ENCODE data around the gene CCNY.
"Not testable (repeated sequence)": the region's sequence is repeated elsewhere in the genome, so short reads cannot be mapped to it uniquely, and the experiment has no call there.

The CCNY gene

DNA sequence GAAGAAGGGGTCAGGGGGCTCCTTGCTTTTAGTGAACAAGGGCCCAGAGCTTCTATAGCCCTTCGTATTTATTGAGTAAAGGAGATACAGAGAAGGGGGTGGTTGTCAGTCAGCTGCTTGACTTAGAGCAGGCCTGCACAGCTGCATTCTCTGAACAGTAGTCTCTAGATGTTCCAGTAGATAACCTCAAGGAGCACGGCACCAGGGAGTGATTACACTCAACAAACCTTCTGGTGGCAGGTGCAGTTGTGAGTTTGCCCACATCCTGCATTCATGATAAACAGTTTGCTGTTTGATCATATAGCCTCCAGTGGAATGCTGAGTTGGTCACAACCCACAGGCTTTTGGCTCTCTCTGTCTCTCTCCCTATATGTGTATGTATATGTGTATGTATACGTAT lies 198.8 kb downstream of the CCNY start:
- FAIRE-seq: no peak

DNA sequence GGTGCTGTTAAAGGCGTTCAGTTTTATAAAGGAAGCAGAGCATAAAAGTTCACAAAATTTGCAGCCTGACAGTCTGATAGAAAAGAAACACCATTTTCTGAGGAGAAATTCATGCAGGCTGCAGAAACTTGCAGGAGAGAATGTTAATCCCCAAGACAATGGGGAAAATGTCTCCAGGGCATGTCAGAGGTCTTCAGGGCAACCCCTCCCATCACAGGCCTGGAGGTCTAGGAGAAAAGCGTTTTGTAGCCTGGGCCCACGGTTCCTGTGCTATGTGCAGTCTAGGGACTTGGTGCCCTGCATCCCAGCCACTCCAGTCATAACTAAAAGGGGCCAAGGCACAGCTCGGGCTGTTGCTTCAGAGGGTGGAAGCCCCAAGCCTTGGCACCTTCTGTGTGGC lies 200.5 kb downstream of the CCNY start:
- FAIRE-seq: no peak

DNA sequence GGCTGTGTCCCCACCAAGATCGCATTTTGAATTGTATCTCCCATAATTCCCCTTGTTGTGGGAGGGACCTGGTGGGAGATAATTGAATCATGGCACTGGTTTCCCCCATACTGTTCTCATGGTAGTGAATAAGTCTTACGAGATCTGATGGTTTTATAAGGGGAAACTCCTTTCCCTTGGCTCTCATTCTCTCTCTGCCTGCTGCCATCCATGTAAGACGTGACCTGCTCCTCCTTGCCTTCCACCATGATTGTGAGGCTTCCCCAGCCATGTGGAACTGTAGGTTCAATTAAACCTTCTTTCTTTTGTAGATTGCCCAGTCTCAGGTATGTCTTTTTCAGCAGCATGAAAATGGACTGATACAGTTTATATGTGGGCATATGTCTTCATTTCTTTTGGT lies 201.6 kb downstream of the CCNY start:
- FAIRE-seq: not testable (repeated sequence)

DNA sequence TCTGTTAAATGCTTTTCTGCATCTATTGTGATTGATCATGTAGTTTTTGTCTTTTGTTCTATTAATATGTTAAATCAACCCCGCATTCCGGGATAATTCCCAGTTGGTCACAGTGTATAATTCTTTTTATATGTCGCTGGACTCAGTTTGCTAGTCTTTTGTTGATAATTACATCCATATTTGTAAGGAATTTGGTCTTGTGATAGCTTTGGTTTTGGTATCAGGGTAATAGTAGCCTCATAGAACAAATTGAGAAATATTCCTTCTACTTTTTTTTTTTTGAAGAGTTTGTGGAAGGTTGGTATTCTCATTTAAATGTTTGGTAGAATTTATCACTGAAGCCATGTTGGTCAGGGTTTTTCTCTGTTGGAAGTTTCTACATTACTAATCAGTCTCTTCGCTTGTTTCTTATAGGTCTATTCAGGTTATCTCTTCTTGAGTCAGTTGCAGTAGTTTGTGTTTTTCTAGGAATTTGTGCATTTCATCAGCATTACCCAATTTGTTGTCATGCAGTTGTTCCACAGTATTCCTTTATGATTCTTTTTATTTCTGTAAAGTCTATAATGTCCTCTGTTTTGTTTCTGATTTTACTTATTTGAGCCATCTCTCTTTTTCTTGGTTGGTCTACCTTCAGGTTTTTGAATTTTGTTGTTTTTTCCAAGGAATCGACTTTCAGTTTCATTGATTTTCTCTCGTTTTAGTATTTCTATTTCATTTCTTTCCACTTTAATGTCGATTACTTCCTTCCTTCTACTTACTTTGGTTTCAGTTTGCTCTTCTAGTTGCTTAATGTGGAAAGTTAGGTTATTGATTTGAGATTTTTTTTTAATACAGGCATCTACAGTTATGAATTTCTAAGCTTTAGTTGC lies 204.2 kb downstream of the CCNY start:
- no peak for FAIRE-seq

DNA sequence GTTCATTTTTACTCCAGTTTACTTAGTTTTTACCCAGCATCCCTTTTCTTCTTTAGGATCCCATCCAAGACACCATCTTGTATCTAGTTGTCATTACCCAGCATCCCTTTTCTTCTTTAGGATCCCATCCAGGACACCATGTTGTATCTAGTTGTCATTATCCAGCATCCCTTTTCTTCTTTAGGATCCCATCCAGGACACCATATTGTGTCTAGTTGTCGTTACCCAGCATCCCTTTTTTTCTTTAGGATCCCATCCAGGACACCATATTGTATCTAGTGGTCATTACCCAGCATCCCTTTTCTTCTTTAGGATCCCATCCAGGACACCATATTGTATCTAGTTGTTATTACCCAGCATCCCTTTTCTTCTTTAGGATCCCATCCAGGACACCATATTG lies 205.4 kb downstream of the CCNY start:
- no peak for FAIRE-seq

DNA sequence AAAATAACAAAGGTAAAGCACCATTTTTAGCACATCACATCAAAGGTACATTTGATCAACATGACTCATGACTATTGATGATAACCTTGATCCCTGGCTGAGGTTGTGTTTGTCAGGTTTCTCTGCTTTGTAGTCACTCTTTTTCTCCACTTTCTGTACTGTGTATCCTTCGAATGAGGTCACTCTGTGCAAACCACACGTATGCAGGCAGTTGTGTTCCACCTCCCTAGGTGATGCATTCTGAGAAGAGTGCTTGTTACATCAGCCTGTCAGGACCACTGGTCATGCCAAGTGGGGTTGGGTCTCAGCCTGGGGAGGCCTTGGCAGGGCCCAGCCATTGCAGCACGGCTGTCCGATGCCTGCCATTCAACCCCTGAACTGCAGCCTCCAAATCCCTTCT lies 206.0 kb downstream of the CCNY start:
- no peak for FAIRE-seq

DNA sequence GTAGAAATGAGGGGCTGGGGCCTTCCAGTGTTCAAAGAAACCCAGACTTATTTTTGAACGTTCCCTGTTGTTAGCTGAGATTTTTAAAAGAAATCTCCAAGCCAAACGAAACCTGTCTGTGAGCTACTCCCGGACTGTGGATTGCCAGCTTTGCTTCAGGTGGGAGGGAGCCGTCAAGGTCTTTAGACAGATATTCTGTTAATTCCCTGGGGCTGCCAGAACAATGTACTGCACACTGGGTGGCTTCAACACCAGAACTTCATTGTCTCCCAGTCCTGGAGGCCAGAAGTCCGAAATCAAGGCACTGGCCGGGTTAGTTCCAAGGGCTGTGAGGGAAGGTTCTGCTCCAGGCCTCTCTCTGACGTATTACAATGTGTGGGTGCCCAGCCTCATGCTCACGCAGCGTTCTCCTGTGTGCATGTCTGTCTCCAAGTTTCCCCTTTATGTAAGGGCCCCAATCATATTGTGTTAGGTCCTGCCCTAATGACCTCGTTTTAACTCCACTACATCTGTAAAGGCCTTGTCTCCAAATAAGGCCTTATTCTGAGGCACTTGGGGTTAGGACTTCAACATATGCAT lies 208.9 kb downstream of the CCNY start:
- no peak for FAIRE-seq

DNA sequence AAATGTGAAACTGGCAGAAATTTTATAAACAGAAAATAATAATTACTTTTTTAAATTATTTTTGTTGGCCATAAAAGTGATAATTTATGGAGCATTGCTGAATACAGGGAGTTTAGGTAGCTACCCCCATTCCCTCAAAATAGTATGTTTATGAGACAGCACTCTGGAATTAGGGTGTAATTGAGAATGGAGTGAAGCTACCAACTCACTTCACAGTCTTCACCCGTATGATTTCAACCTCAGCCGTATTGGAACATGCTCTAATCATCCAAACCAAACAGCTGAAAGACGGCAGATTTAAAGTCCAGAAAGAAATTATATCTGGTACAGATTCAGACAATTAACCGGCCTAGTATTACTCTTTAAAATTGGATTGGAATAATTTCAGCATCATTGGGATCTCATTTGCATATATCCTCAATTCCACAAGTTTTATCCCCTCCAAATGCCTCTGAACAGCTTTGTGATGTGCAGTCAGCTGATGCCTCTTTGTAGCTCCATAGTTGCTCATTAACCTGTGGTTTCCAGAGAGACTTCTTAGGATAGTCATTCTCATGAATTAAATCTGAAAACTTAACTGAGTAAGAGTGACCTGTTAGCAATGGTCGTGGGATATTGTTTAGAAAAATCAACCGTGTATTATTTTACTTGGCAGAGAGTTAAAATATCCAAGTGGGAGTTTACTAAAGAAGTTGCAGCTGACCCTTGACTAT lies 209.7 kb downstream of the CCNY start:
- FAIRE-seq: no peak

DNA sequence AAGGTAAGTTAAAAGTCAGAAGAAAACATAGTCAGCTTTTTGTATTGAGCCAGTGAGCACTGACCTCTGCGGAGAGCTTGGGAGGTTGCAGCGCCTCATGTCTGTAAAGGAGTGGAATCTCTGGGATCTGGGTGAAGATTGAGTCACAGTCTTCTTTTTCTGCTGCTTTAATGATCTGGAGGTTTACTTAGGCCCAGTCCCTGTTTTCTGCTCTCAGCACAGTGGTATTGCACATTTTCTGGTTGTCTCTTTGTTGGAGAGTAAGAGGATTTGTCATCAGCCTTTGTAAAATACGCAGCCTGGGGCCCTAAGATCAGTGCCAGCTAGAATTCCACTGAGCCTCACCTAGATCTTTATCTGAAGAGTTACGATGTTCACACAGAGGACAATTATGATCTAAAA lies 210.5 kb downstream of the CCNY start:
- FAIRE-seq: no peak

DNA sequence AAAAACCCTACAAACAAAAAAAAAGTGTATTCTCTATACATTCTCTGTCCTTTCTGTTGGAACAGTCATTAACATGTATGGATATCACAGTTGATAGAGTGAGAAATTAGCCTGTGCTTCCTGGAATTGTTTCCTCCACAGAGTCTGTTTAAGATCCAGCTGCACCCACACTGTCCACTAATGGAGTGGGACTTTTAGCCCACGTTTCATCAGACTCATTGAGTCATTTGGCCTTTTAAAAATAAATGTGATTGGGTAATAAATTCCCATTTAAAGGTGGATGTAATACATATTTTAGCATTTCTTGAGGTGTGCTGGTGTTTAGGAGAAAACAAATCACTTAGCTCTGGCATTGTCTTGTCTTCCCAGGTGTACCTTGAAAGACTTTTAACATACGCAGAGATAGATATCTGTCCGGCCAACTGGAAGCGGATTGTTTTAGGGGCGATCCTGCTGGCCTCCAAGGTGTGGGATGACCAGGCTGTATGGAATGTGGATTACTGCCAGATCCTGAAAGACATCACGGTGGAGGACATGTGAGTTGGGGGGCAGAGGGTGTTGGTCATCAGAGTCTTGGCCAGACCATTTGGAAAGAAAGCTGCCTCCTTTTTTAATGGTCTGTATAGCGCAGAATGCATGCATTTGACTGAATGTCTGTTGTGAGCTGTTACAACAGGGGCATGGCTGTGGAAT lies 216.5 kb downstream of the CCNY start:
- FAIRE-seq: no peak

DNA sequence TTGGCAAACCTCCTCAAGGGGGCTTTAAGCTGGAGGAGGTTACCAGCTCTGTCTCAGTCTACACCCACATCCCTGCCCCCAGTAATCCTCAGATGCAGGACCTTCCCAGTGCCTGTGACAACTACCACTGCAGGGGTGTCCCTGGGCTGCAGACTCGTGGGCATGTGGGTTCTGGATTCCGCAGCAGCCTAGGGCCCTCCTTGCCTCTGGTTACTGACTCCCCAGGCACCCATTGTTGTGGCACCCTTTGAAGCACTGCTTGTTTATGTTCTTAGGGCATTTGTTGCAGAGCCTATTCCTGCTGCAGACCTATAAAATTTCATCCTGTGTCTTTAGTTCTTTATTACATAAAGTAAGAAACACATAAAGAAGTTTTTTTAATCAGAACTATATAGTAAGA lies 217.7 kb downstream of the CCNY start:
- no peak for FAIRE-seq

DNA sequence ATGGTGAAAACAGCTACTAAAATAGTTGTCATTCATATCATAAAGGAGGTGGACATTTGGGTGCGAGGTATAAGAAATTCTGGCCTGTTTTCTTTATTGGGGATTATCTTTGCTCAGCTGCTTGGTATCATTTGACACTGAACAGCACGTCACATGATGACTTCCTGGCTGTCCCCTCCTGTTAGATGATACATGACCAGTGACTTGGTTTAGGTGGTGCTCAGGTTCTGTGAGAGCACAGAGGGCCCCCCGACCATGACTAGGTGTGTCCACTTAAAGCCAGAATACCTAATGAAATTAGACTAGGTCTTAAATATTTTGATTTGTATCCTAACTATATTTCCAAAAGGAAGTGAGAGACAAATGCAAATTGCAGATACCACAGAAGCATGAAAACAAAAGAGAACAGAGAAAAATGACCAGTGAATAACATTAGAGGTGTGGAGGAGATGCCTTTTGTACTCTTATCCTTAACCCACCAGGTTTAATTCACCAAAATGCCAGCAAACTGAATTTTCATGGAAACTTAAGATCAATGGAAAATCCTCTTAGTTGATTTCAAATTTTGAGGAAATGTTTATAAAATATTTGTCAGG lies 218.2 kb downstream of the CCNY start:
- FAIRE-seq: no peak

DNA sequence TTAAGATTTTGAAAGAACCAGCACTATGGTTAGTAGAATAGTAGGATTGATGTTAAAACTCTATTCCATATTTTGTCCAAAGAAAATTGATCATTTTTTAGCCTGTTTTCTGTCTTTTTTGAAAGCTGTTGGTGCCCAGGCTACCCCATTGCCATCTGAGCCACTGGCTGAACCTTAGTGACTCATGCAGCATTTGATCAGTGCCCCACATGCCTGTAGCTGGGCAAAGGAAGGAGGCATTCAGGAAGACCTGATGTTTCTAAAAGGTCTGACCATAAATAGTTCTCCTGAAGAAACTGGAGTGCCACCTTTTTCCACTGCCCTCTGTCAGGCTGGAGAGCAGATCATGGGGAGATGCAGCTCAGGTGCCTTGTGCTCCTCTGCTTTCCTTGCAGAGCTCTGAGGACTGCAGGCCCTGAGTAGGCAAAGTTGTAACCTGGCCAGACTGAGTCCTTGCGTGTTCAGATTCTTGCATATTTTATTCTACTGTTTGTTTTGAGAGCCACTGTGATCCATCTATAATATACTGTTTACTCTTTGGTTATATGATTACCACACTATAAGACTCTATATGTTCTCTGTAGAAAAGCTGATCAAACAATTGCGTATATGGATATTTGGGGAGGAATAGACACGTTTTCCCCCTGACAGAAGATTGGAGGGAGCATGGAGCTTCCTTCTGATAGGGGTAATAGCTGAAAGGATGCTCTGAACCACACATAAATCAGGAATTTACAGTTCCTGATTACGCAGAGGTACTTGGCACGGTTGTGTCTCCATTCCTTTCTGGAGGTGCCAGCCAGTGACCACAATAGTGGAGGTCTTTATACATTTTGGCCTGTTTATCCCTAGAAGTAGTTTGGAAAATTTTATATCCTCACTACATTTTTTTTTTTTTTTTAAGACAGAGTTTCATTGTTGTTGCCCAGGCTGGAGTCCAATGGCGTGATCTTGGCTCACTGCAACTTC lies 219.9 kb downstream of the CCNY start:
- FAIRE-seq: no peak

DNA sequence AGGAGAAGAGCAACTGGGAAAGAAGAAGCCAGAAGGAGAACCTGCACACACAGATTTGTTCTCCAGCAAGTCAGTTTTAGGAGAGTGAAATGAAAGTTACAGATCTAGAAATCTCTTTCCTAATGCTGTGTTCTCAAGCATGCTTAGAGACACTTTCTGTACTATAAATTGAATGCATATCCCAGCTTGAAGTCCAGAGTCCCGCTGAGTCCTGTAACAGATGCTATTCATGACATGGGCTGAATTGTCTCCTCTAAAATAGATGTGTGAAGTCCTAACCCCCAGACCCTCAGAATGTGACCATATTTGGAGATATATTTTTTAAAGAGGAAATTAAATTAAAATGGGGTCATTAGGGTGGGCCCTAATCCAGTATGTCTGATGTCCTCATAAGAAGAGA lies 222.0 kb downstream of the CCNY start:
- no peak for FAIRE-seq

DNA sequence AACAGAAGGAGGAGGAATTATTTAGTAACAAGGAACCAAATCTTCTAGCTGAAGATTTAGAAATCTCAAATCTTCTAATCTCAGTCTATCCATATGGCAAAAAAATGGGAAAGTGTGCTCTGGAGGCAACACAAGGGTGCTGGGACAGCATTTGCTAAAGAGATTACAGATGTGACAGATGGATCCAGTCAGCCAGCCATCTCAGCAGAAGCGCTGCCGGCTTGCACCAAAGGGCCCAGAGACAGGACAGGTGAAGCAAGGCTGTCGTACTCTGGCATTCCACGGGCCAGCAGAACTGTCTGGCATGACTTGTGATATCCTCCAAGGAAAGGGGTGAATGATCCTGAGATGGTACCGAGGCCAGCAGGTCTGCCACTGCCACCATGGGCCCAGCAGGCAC lies 223.1 kb downstream of the CCNY start:
- no peak for FAIRE-seq

DNA sequence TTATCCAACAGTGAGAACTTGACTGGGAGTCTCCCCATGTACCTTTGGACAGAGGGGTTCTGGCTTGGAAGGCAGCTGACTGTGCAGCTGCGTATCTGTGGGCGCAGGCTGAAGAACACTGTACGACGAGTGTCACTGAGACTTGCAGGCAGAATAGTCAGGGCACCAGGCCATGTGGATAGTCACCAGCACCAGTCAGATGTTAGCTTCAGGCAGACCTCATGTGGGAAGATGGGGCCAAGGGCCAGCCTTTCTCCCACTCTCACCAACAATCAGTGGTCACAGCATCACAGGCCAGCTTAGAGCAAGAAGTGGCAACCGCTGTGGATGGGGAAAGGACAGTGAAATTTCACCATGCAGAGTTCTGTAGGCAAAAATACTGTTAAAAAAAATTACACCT lies 225.4 kb downstream of the CCNY start:
- no peak for FAIRE-seq

DNA sequence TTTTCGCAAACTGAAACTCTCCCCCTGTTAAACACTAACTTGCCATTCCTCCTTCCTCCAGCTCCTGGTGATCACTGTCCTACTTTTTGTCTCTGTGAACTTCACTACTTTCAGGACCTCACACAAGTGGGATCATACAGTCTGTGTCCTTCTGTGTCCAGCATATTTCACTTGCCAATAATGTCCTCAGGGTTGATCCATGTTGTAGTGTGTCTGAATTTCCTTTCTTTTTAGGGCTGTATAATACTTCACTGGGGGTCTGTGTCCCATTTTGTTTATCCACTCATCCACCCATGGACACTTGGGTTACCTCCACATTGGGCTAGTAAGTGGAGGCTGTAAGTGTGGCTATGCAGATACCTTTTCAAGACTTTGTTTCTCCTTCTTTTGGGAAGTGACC lies 226.1 kb downstream of the CCNY start:
- no peak for FAIRE-seq

DNA sequence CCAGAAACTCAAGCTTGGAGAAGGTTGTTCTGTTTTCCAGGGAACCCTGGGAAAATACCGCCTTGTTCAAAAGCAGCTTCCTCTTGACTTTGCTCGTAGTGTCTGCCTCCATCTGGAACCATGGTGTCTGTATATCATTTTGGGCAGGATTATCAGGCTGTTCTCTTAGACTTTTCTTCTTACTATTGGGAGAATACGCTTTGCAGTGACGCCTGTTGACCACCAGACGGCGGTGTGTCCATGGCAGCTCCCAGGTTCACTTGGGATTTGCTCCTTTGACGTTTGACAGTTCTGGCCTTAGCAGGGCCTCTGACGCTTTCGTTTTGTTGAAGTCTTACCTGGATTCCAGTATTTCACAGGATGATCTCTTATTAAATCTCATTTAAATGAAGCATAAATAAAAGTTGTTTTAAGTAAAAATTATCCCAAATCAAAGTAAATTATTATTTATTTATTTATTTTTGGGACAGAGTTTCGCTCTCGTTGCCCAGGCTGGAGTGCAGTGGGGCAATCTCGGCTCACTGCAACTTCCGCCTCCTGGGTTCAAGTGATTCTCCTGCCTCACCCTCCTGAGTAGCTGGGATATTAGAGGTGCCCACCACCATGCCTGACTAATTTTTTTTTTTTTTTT lies 227.1 kb downstream of the CCNY start:
- FAIRE-seq: no peak

DNA sequence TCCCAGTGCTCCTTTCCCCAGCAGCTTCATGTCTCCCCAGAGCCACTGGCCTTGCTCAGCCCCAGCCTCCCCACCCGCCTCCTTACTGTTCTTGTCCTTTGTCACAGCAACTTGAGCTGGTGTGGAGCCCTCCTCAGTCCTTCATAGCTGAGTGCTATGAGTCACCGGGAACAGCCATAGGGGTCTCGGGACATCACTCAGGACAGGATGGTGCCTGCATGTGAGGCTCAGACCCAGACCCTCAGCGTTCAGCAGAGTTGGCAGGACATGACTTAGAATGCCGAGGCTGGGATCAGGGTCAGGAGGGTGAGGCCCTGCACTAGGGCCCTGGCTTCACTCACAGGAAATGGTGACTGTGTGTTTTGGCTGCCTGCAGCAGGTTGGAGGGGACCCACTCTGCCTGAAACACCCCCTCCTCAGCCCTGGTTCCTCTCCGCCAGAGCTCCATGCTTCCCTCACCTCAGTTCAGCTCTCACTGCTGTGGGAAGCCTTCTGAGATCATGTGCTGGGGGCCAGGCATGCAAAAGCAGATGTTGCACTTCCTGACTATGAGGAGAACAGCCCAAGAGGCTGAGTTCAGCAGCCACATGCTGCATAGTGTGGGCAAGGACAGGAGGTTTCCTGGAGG lies 228.1 kb downstream of the CCNY start:
- no peak for FAIRE-seq

DNA sequence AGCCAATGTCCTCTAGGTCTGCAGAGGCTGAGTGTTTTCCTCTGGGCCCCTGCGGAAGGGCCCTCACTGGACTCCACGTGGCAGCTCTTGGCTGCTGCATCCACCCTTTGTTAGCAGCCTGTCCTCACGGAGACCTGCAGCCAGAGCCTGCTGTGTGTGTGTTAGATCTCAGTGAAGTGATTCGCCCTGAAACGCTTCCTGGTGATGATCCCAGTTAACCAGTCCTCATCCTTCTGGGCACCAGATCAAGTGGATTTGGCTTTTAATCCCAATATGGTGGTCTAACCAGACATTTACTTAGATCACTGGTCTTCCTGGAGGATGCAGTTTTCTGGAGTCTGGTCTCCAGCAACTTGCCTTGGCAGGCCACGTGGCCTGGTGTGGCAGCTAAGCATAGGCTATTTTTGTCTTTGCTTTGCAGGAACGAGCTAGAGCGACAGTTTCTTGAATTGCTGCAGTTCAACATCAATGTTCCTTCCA lies 229.3 kb downstream of the CCNY start:
- no peak for FAIRE-seq

DNA sequence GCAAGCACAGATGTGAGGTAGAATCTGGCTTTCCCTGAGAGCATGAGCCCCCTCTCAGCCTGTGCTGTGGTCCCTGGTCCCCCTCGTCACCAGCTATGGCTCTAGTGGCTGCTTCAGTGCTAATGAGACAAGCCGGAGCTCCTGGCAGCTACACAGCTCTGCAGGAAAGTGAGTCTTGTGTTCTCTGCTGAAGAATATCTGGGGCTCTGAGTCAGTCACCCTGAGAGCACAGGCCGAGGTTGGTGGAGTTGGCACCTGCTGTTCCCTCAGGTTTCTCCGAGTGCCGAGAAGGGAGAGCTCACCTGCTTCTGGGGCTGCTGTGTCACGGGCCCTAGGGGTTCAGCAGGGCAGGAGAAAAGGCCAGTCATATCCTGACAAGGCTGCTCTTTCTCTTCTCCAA lies 231.6 kb downstream of the CCNY start:
- FAIRE-seq: no peak

Data from endometrium (tissue), 2 donors.